GM10266 (cell line): ENCODE data around the gene PKNOX2.

Experiments used
- DNase-seq: peaks from one replicate; pipeline ENCODE4 v3.0.0; 2012; ENCODE audit errors: extremely low spot score
- TF ChIP-seq, protein P1 (sequence below): IDR thresholded peaks from 2 replicates; pipeline ENCODE4 v1.5.1; 2012; ENCODE audit warnings: mild to moderate bottlenecking, low read depth; ENCODE audit not compliant: control insufficient read depth, insufficient read depth; ENCODE audit errors: missing control alignments

Gene PKNOX2

DNA sequence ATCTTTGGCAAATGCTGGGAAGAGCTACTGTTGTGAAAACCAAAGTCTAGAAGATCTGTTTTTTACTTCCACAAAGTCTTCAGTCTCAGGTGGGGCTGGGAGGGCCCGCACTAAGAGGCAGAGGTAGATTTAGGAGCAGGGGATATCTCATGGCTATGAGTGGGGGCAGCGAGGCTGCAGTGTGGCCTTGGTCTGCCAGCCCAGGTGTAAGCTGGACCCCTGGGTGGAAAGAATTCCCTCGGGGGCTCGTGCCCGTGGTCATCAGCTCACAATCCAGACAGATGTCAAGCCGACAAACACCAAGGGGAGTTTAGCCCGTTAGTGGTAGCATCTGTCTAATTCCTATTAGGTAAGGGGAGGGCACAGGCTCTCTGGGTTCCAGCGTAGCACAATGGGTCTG, 9.0 kb downstream of the PKNOX2 start:
- TF ChIP-seq, protein P1, sequence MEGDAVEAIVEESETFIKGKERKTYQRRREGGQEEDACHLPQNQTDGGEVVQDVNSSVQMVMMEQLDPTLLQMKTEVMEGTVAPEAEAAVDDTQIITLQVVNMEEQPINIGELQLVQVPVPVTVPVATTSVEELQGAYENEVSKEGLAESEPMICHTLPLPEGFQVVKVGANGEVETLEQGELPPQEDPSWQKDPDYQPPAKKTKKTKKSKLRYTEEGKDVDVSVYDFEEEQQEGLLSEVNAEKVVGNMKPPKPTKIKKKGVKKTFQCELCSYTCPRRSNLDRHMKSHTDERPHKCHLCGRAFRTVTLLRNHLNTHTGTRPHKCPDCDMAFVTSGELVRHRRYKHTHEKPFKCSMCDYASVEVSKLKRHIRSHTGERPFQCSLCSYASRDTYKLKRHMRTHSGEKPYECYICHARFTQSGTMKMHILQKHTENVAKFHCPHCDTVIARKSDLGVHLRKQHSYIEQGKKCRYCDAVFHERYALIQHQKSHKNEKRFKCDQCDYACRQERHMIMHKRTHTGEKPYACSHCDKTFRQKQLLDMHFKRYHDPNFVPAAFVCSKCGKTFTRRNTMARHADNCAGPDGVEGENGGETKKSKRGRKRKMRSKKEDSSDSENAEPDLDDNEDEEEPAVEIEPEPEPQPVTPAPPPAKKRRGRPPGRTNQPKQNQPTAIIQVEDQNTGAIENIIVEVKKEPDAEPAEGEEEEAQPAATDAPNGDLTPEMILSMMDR: no peak
- DNase-seq: no peak

DNA sequence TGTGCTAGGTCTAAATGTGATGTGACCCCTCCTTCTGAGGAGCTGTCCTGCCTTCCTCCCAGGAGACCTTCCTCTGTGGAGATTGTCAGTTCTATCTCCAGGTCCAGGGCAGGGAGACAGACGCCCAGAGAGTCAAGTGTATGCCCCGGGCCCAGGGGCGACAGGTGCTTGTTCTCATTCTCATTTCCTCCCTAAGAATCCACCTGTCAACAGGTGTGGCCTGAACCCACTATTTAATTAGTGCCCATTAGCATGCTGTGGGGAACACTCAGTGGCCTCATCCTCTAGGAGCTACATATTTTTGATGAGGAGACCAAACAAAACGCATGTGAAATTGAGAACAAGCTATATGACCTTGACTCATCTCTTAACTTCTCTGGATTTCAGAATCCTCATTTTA, 9.5 kb downstream of the PKNOX2 start:
- no peak for DNase-seq
- TF ChIP-seq, protein P1: no peak

DNA sequence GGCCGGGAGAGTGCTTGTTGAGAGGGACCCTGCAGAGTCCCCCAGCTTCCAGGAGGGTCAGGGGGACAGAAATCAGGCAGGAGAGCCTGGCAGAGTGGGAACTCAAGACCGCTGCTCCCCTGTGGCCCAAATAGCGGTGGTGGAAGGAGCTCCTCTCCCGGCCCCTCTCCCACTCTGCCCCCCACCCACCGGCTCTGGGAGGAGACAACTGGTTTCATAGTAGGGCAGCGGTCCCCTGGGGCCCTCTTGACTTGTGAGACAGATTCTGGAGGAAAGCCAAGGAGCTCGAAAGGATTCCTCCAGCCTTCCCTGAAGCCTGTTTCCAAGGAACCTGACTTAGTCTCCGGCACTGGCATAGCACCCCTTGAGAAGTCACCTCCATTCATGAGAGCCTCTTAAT, 10.1 kb downstream of the PKNOX2 start:
- TF ChIP-seq, protein P1: no peak
- no peak for DNase-seq

DNA sequence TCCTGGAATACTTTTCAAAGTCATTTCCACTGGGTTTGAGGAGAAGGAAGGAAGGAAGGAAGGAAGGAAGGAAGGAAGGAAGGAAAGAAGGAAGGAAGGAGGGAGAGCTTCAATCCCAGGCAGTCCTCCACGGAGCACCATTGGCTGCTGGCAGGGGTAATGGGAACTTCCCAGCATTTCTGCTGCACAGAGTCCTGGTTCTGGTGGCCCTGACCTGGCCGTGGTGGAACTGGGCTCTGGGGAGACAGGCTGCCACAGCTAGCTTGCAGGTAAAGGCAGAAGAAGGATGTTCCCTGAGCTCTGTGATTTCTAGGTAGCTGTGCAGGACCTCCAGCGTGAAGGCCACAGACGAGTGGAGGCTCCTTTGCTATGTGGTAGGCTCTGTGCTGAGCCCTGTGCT, 10.6 kb downstream of the PKNOX2 start:
- DNase-seq: no peak
- TF ChIP-seq, protein P1: no peak

DNA sequence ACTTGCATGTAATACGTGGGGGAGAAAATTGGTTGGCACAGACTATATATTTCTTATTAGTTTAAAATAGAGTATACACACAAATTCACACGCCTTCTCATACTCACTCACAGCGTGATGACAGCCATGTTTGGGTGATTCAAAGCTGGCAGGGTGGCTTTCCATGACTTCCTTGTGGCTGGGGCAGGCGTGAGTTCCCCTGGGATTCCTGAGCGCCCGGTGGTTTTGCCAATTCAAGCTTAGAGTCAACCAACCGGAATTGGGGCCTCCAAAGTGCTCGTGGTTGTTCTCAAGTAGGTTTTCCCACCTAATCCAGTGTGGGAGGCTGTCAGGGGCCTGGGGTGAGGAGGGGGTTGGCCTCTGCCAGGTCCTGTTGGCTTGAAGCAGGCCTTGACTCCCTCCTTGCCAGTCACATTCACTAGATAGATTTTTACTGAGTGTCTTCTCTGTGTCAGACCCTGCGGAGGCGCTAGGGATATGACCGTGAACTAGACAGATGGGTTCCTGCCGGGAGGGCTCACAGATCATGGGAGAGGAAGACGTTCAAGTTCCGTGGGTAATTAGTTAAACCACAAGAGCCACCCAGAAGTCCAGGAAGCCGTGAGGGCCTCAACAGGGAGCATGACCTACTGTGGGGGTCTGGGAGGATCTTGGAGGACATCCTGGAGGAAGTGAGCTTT, 11.5 kb downstream of the PKNOX2 start:
- DNase-seq: no peak

DNA sequence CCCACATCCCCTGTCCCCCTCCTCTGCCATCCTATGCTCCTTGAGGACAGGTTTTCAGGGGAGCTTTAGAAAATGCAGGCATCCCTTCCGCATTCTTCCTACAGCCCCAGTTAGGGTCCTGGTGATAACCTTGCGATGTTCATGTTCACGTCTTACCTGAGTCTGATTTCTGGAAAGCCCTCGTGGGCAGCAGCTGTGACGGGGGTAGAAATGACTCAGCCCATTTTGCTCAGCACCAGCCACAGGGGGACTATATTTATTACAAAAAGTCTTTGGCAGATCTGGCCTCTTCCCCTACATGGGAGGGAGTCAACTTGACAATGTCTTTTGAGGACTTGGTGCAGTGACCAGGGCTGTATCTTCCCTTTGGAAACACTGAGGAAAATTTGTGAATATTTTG, 12.3 kb downstream of the PKNOX2 start:
- no peak for DNase-seq

More for the DNA sequence above, 11.5 kb downstream of the PKNOX2 start:
- TF ChIP-seq, protein P1: no peak

DNA sequence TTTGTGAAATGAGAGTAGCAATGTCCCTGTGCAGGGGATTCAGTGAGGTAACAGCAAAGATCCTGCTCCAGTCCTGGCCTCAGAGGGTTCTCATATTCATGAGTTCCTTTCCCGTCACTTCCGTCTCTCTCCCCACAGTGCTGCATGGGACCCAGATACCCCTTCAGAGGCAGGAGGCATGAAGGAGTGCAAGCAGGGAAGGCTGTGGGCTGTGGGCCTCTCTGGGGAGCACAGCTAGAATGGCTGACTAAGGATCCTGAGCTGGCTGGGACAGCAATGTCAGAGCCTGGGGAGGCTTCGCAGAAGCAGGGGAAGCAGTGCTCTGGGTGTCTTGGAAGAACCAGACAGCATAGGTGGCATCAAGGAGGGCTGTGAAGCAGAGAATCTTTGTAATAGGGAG, 13.0 kb downstream of the PKNOX2 start:
- TF ChIP-seq, protein P1: no peak
- DNase-seq: no peak

More for the DNA sequence above, 12.3 kb downstream of the PKNOX2 start:
- TF ChIP-seq, protein P1: no peak
